H1 (cell line): ENCODE measurements around the gene CMBL. TPM values are rescaled to one million over a fixed set of nuclear protein-coding genes. Genes with fewer than 3 reads are reported as not detected.

ENCODE experiments used
- CTCF ChIA-PET: fragments of 300-600 bp; sonication (Branson Sonifier 250); formaldehyde crosslinking; loops from one replicate; lab custom pipeline; 2021; ENCODE audit not compliant: partially characterized antibody; lab: Charles Lee
- POLR2A ChIA-PET: fragments of 300-600 bp; sonication (Branson Sonifier 250); formaldehyde crosslinking; loops from one replicate; lab custom pipeline; 2021; ENCODE audit warnings: inconsistent platforms; ENCODE audit not compliant: partially characterized antibody; lab: Charles Lee
- DNase-seq, 2 experiments: peaks; one replicate each; pipeline versions ENCODE4 v3.0.0 to v3.0.0-alpha.2; 2010 to 2022; ENCODE audit warnings: low spot score in 2 of 2, low read depth in 1 of 2, mixed read lengths in 1 of 2
- FAIRE-seq: peaks from 2 replicates; lab custom pipeline; 2011; peaks lifted over from hg19 to GRCh38; lab: Jason Lieb, UNC
- H2AFZ ChIP-seq: 2 replicates; pipeline ENCODE4 v1.8.1; 2012; ENCODE audit warnings: low read length, inconsistent platforms
- H2AK5ac ChIP-seq: 2 replicates; pipeline ENCODE4 v1.6.1; 2013; ENCODE audit warnings: low read depth, low read length
- H2BK120ac ChIP-seq: replicated peaks from 2 replicates; pipeline ENCODE3; 2013; ENCODE audit warnings: low read depth, low read length, inconsistent platforms
- H2BK12ac ChIP-seq: 2 replicates; pipeline ENCODE4 v1.6.1; 2013; ENCODE audit warnings: low read depth, low read length
- H2BK15ac ChIP-seq: 2 replicates; pipeline ENCODE4 v1.6.1; 2013; ENCODE audit warnings: low read length
- H2BK20ac ChIP-seq: 2 replicates; pipeline ENCODE4 v1.6.1; 2013; ENCODE audit warnings: low read length
- H2BK5ac ChIP-seq: 2 replicates; pipeline ENCODE4 v1.6.1; 2013; ENCODE audit warnings: low read depth, low read length
- H3K14ac ChIP-seq: 2 replicates; pipeline ENCODE4 v1.6.1; 2013; ENCODE audit warnings: inconsistent platforms; ENCODE audit not compliant: insufficient read length
- H3K18ac ChIP-seq: 2 replicates; pipeline ENCODE4 v1.6.1; 2013; ENCODE audit warnings: low read length; ENCODE audit errors: extremely low read depth
- H3K23ac ChIP-seq: 2 replicates; pipeline ENCODE4 v1.6.1; 2013; ENCODE audit warnings: inconsistent platforms; ENCODE audit not compliant: insufficient read length
- H3K23me2 ChIP-seq: 2 replicates; pipeline ENCODE4 v1.6.1; 2013; ENCODE audit warnings: low read depth, low read length
- H3K27ac ChIP-seq: 2 replicates; pipeline ENCODE4 v1.6.1; 2011; ENCODE audit warnings: low read depth, low read length, inconsistent platforms
- H3K27me3 ChIP-seq, 4 experiments: replicated peaks in 1 of 4; 1 replicate in 1 of 4; 2 replicates in 3 of 4; pipeline versions ENCODE4 v1.6.1 to v1.8.1; 2011 to 2013; ENCODE audit warnings: low read length in 3 of 4, mild to moderate bottlenecking in 3 of 4, inconsistent platforms in 2 of 4, mixed read lengths in 2 of 4, moderate library complexity in 1 of 4; ENCODE audit not compliant: control insufficient read depth in 3 of 4, insufficient read depth in 3 of 4; ENCODE audit errors: extremely low read depth in 1 of 4
- H3K36me3 ChIP-seq, 4 experiments: 2 replicates each; pipeline versions ENCODE4 v1.6.1 to v1.8.1; 2011 to 2013; ENCODE audit warnings: mild to moderate bottlenecking in 4 of 4, low read length in 3 of 4, moderate library complexity in 2 of 4, control low read depth in 1 of 4, inconsistent platforms in 1 of 4; ENCODE audit not compliant: insufficient read depth in 4 of 4, control insufficient read depth in 2 of 4
- H3K4ac ChIP-seq: replicated peaks from 2 replicates; pipeline ENCODE3; 2013; ENCODE audit warnings: low read length, low read depth, mixed read lengths, inconsistent platforms; ENCODE audit not compliant: insufficient read length
- H3K4me1 ChIP-seq, 4 experiments: replicated peaks in 1 of 4; 1 replicate in 1 of 4; 2 replicates in 3 of 4; pipeline versions ENCODE4 v1.6.1 to v1.8.1; 2011 to 2013; ENCODE audit warnings: low read length in 3 of 4, inconsistent platforms in 2 of 4, mixed read lengths in 1 of 4; ENCODE audit not compliant: insufficient read depth in 4 of 4, control insufficient read depth in 3 of 4
- H3K4me2 ChIP-seq, 2 experiments: 2 replicates each; pipeline versions ENCODE4 v1.6.1 to v1.8.1; 2011 to 2013; ENCODE audit warnings: low read depth in 2 of 2, low read length in 2 of 2, control low read depth in 1 of 2, inconsistent platforms in 1 of 2, mild to moderate bottlenecking in 1 of 2; ENCODE audit not compliant: insufficient read depth in 1 of 2
- H3K4me3 ChIP-seq, 4 experiments: fragments of 200-600, 300-600 bp in 1 of 4; sonication (generic), shearing (Covaris generic), sonication (Bioruptor Twin) in 1 of 4; 2 replicates each; pipeline versions ENCODE4 v1.5.1 to v1.8.1; 2011 to 2016; ENCODE audit warnings: low read length in 4 of 4, low read depth in 3 of 4, control low read depth in 2 of 4, inconsistent platforms in 2 of 4, mild to moderate bottlenecking in 2 of 4, mixed read lengths in 1 of 4, moderate library complexity in 1 of 4; ENCODE audit not compliant: insufficient read depth in 2 of 4; ENCODE audit errors: extremely low read depth in 1 of 4
- H3K56ac ChIP-seq: replicated peaks from 2 replicates; pipeline ENCODE3; 2013; ENCODE audit warnings: low read depth, mild to moderate bottlenecking, mixed read lengths, low read length, inconsistent platforms; ENCODE audit not compliant: insufficient read length
- H3K79me1 ChIP-seq: 2 replicates; pipeline ENCODE4 v1.6.1; 2013; ENCODE audit warnings: low read depth, low read length, control low read depth
- H3K79me2 ChIP-seq, 2 experiments: 2 replicates each; pipeline versions ENCODE4 v1.6.1 to v1.8.1; 2012 to 2013; ENCODE audit warnings: low read length in 2 of 2, mild to moderate bottlenecking in 2 of 2, inconsistent platforms in 1 of 2; ENCODE audit not compliant: insufficient read depth in 2 of 2, control insufficient read depth in 1 of 2
- H3K9ac ChIP-seq, 4 experiments: replicated peaks in 1 of 4; 1 replicate in 1 of 4; 2 replicates in 3 of 4; pipeline versions ENCODE4 v1.6.1 to v1.8.1; 2011 to 2013; ENCODE audit warnings: low read depth in 3 of 4, low read length in 3 of 4, control low read depth in 2 of 4, mild to moderate bottlenecking in 2 of 4, moderate library complexity in 2 of 4, inconsistent platforms in 1 of 4; ENCODE audit errors: extremely low read depth in 1 of 4
- H3K9me3 ChIP-seq, 2 experiments: 2 replicates each; pipeline versions ENCODE4 v1.6.1 to v1.8.1; 2012 to 2013; ENCODE audit warnings: mild to moderate bottlenecking in 2 of 2, moderate library complexity in 2 of 2, control low read depth in 1 of 2, inconsistent platforms in 1 of 2, low read depth in 1 of 2, low read length in 1 of 2, mixed read lengths in 1 of 2; ENCODE audit not compliant: insufficient read depth in 2 of 2
- H4K20me1 ChIP-seq, 2 experiments: replicated peaks in 1 of 2; 2 replicates each; pipeline versions ENCODE3 to v1.8.1; 2011 to 2013; ENCODE audit warnings: inconsistent platforms in 2 of 2, low read length in 2 of 2, mild to moderate bottlenecking in 1 of 2; ENCODE audit not compliant: insufficient read depth in 2 of 2, control insufficient read depth in 1 of 2
- H4K5ac ChIP-seq: 2 replicates; pipeline ENCODE4 v1.6.1; 2013; ENCODE audit warnings: low read length, low read depth, mixed read lengths, inconsistent platforms; ENCODE audit not compliant: insufficient read length
- H4K8ac ChIP-seq: 2 replicates; pipeline ENCODE4 v1.8.0; 2013; ENCODE audit warnings: mild to moderate bottlenecking, moderate library complexity, low read length, inconsistent platforms; ENCODE audit not compliant: insufficient read depth; ENCODE audit errors: extremely low read depth
- H4K91ac ChIP-seq: replicated peaks from 2 replicates; pipeline ENCODE3; 2013; ENCODE audit warnings: low read length, mixed read lengths, inconsistent platforms; ENCODE audit not compliant: insufficient read length
- BCL11A ChIP-seq, 2 experiments: IDR thresholded peaks; one replicate each; pipeline ENCODE4 v1.6.1; 2011; ENCODE audit warnings: low read depth in 2 of 2, low read length in 2 of 2, mild to moderate bottlenecking in 2 of 2
- CBX8 ChIP-seq: fragments of 300-800, 300-1000 bp; sonication (generic); IDR thresholded peaks from 2 replicates; pipeline ENCODE4 v1.7.1; 2016; ENCODE audit warnings: low read depth, low read length, borderline replicate concordance
- CTBP2 ChIP-seq: IDR thresholded peaks from 2 replicates; pipeline ENCODE4 v1.7.0; 2011; ENCODE audit warnings: borderline replicate concordance, mild to moderate bottlenecking, moderate library complexity, mixed read lengths, low read length; ENCODE audit not compliant: insufficient read depth, insufficient read length
- EP300 ChIP-seq, 2 experiments: IDR thresholded peaks; 1 replicate in 1 of 2; 2 replicates in 1 of 2; pipeline ENCODE4 v1.6.1; 2011 to 2012; ENCODE audit warnings: low read depth in 2 of 2, low read length in 2 of 2, mild to moderate bottlenecking in 2 of 2, borderline replicate concordance in 1 of 2, inconsistent platforms in 1 of 2, moderate library complexity in 1 of 2
- HDAC2 ChIP-seq, 2 experiments: fragments of 300-600 bp in 1 of 2; sonication (generic) in 1 of 2; IDR thresholded peaks; 2 replicates each; pipeline ENCODE4 v1.6.1; 2011 to 2012; ENCODE audit warnings: low read depth in 2 of 2, low read length in 2 of 2, mild to moderate bottlenecking in 2 of 2, moderate library complexity in 2 of 2, borderline replicate concordance in 1 of 2, inconsistent platforms in 1 of 2
- HDAC6 ChIP-seq: IDR thresholded peaks from one replicate; pipeline ENCODE4 v1.7.1; 2012; ENCODE audit warnings: low read depth, mild to moderate bottlenecking, inconsistent platforms, low read length, moderate library complexity
- JUN ChIP-seq: IDR thresholded peaks from 2 replicates; pipeline ENCODE4 v1.6.1; 2011; ENCODE audit warnings: low read depth, mild to moderate bottlenecking, improper control_type of control experiment, low read length
- PHF8 ChIP-seq: fragments of 200-600 bp; sonication (generic); conservative IDR thresholded peaks from 2 replicates; pipeline ENCODE4 v1.7.1; 2012; ENCODE audit warnings: low read depth, mild to moderate bottlenecking, inconsistent platforms, low read length, moderate library complexity
- POLR2A ChIP-seq, 2 experiments: IDR thresholded peaks; 1 replicate in 1 of 2; 2 replicates in 1 of 2; pipeline ENCODE4 v1.6.1; 2011; ENCODE audit warnings: low read depth in 2 of 2, low read length in 2 of 2, mild to moderate bottlenecking in 2 of 2; ENCODE audit errors: control extremely low read depth in 1 of 2
- POLR2AphosphoS5 ChIP-seq: IDR thresholded peaks from 2 replicates; pipeline ENCODE4 v1.6.1; 2011; ENCODE audit warnings: low read depth, low read length
- TAF7 ChIP-seq: optimal IDR thresholded peaks from 2 replicates; pipeline ENCODE3; 2011; ENCODE audit warnings: low read depth, mild to moderate bottlenecking, inconsistent platforms, low read length, moderate library complexity, borderline replicate concordance
- TEAD4 ChIP-seq: IDR thresholded peaks from 2 replicates; pipeline ENCODE4 v1.6.1; 2012; ENCODE audit warnings: low read depth, low read length, inconsistent platforms, mixed read lengths
- WGBS, 2 experiments: shearing (Covaris generic) in 1 of 2; methylation state at CpG; one replicate each; pipeline versions ENCODE4 v1.1.6 to v1.1.7; 2013 to 2015; ENCODE audit warnings: low lambda C conversion rate in 2 of 2, mixed read lengths in 2 of 2, inconsistent platforms in 1 of 2, low coverage in 1 of 2, missing lambda C conversion rate in 1 of 2; ENCODE audit not compliant: insufficient replicate concordance in 2 of 2, insufficient coverage in 1 of 2, insufficient read length in 1 of 2; ENCODE audit errors: extremely low coverage in 1 of 2, missing lambda C conversion rate in 1 of 2; 5-methylcytosine and 5-hydroxymethylcytosine counted together
- polyA plus RNA-seq, 7 experiments: library from polyadenylated mRNA; depleted of rRNA in 3 of 7; stranded (reverse) in 5 of 7; unstranded in 2 of 7; fragments of >200 nt in 5 of 7; fragments of 200-250 nt in 2 of 7; gene quantifications; 1 replicate in 5 of 7; 2 replicates in 1 of 7; 4 replicates in 1 of 7; pipeline versions ENCODE4 v1.2.1 to v1.2.3, GENCODE V29; 2011 to 2013; ENCODE audit warnings: missing spikeins in 2 of 7, mixed read lengths in 2 of 7
- total RNA-seq: library from RNA; stranded (reverse); fragmentation: NEBNext Ultra II Directional; extraction: Animal tissue kit (Norgen Biotek cat#: 25700); gene quantifications from 2 replicates; pipeline ENCODE4 v1.2.1, GENCODE V29; 2021
- TF ChIP-seq, protein P1 (sequence below): IDR thresholded peaks from 2 replicates; pipeline ENCODE4 v1.6.1; 2011; ENCODE audit warnings: low read length, improper control_type of control experiment

CMBL gene
- total and polyA plus RNA-seq, 2 of the 8 experiments (the other 6 are each of a cell fraction or from before 2014, with no cell fraction given), result 27.9 to 32.1 TPM

DNA sequence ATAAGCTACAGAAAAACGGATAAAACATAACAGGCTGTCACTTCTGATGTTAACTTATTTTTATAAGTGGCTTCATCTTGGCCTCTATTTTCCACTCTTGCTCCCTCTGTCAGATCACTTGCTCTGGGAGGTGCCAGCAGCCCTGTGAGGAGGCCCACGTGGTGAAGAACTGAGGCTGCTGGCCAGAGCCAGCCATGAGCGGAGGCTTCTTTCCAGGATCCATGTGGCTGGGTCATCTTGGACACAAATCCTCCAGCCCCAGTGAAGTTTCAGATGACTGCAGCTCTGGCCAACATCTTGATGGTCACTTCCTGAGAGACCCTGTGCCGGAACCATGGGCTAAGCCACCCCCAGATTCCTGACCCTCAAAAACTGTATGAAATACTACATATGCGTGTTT, 7.5 kb upstream of the CMBL start:
- Histone ChIP-seq H2BK15ac (no peak overlapping the region), H2AK5ac (no peak overlapping the region), H3K18ac (no peak overlapping the region), H2AFZ (no peak overlapping the region), H4K91ac (no peak overlapping the region), H2BK12ac (no peak overlapping the region), H3K9ac (no peak overlapping the region), H4K20me1 (no peaks in the 10 kb centered on the region), H3K27me3 (no peaks in the 10 kb centered on the region), H3K4ac (peak overlapping the region; percentile 21), H3K4me1 (no peaks in the 10 kb centered on the region; a peak in 2 of 7 replicates), H4K8ac (no peak overlapping the region), H3K27ac (no peak overlapping the region), H3K14ac (no peak overlapping the region), H4K5ac (no peak overlapping the region), H3K9me3 (no peaks in the 10 kb centered on the region; a peak in 1 of 4 replicates), H3K4me3 (no peak overlapping the region), H3K4me2 (no peak overlapping the region), H3K36me3 (no peaks in the 10 kb centered on the region), H3K79me1 (no peaks in the 10 kb centered on the region), H3K23ac (no peak overlapping the region), H2BK20ac (no peak overlapping the region), H2BK120ac (no peak overlapping the region), H2BK5ac (no peak overlapping the region), H3K56ac (no peak overlapping the region), H3K79me2 (no peaks in the 10 kb centered on the region), H3K23me2 (no peaks in the 10 kb centered on the region)
- CTCF ChIA-PET, result interaction anchor here (1.1 kb wide), 1 partner anchor 31 kb away, joined by 4 read pairs; no protein-coding TSS in a partner anchor
- no peak for DNase-seq
- FAIRE-seq, result no peak
- WGBS, 2 experiments, result 89% methylated on average over 5 of the region's 5 CpGs; no CpG with 5 or more reads in 1 of the 2 experiments
- POLR2A ChIA-PET, result interaction anchor here (1.2 to 1.3 kb wide), 2 partner anchors 16 to 51 kb away, joined by 3 to 4 read pairs; no protein-coding TSS in a partner anchor
- TF ChIP-seq POLR2A (IDR thresholded peaks at IDR 0.05; ENCODE audit: control extremely low read depth in 1 of 2, low read depth in 2 of 2, low read length in 2 of 2), result no peak
- TF ChIP-seq, protein P1, sequence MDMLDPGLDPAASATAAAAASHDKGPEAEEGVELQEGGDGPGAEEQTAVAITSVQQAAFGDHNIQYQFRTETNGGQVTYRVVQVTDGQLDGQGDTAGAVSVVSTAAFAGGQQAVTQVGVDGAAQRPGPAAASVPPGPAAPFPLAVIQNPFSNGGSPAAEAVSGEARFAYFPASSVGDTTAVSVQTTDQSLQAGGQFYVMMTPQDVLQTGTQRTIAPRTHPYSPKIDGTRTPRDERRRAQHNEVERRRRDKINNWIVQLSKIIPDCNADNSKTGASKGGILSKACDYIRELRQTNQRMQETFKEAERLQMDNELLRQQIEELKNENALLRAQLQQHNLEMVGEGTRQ, result no peak
- TF ChIP-seq TEAD4, result no peak
- TF ChIP-seq JUN, result no peak
- TF ChIP-seq CTBP2, result no peak
- no peak for TF ChIP-seq POLR2AphosphoS5
- no peak for TF ChIP-seq EP300 (IDR thresholded peaks at IDR 0.05; ENCODE audit: borderline replicate concordance in 1 of 2, low read depth in 2 of 2, low read length in 2 of 2)
- TF ChIP-seq CBX8, result no peak
- no peak for TF ChIP-seq BCL11A (IDR thresholded peaks at IDR 0.05; ENCODE audit: low read depth in 2 of 2, low read length in 2 of 2)
- no peak for TF ChIP-seq HDAC2 (IDR thresholded peaks at IDR 0.05; ENCODE audit: borderline replicate concordance in 1 of 2, low read depth in 2 of 2, low read length in 2 of 2)
- TF ChIP-seq TAF7, result no peak
- no peak for TF ChIP-seq PHF8
- no peak for TF ChIP-seq HDAC6
